ENCODE measurements around the gene ORC5. TPM values are rescaled to one million over a fixed set of nuclear protein-coding genes. Genes with fewer than 3 reads are reported as not detected.

ORC5 gene
- polyA plus RNA-seq, 1 experiment = 16.8 TPM

- TF ChIP-seq CTCF (IDR thresholded peaks at IDR 0.05; ENCODE audit: insufficient read depth, low read depth, low read length) = no peak
- ChIA-PET POLR2A (no interaction called here), CTCF (no interaction called here)
- no peaks in the 10 kb centered on the region; the same call in 1 of the 2 replicates for H3K27me3 ChIP-seq (ENCODE audit: control insufficient read depth, insufficient read depth, low read length)
- DNase-seq (ENCODE audit: low read depth) = no peak
- H3K4me3 ChIP-seq (ENCODE audit: low read depth, low read length) = no peak overlapping the region
- no peaks in the 10 kb centered on the region for H3K36me3 ChIP-seq (ENCODE audit: control insufficient read depth, insufficient read depth, low read length)
These were observed 95.2 kb downstream of the ORC5 start for GRCh38 chr7:104112623-104113022.

DNA sequence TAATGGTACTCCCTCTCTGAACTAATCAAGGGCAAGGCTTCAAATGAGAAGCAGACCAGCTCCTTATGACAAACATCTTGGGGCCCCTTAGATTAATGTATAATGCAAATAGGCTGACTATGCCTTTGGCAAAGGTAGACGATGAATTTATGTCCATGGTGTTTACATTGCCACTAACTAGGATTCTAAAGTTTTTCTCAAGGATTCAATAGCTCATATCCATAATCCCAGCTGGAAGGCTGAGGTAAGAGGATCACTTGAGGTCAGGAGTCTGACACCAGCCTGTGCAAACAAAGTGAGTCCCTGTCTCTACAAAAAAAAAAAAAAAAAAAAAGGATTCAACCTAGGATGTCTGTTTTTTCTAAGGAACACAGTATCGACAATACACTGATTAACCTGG is 96.5 kb downstream of the ORC5 start:
- Histone ChIP-seq H3K27me3 (ENCODE audit: control insufficient read depth, insufficient read depth, low read length) (no peaks in the 10 kb centered on the region; the same call in 1 of the 2 replicates), H3K4me3 (ENCODE audit: low read depth, low read length) (no peak overlapping the region), H3K36me3 (ENCODE audit: control insufficient read depth, insufficient read depth, low read length) (no peaks in the 10 kb centered on the region)
- CTCF ChIA-PET = interaction anchor here (1.3 to 1.7 kb wide), 2 partner anchors 45 to 313 kb away, joined by 4 read pairs; no protein-coding TSS in a partner anchor
- POLR2A ChIA-PET = no interaction called here
- no peak for TF ChIP-seq CTCF (IDR thresholded peaks at IDR 0.05; ENCODE audit: insufficient read depth, low read depth, low read length)
- DNase-seq (ENCODE audit: low read depth) = no peak

GRCh38 chr7:104106108-104106905 is 101.5 kb downstream of the ORC5 start:
- ChIA-PET POLR2A (no interaction called here), CTCF (interaction anchor here (0.8 to 1.4 kb wide), 3 partner anchors 50 to 63 kb away, joined by 3 read pairs; no protein-coding TSS in a partner anchor)
- TF ChIP-seq CTCF (IDR thresholded peaks at IDR 0.05; ENCODE audit: insufficient read depth, low read depth, low read length) = 0 out of 2 replicates have a peak, but pooled peaks have one; percentile 18
- Histone ChIP-seq H3K4me3 (ENCODE audit: low read depth, low read length) (no peak overlapping the region), H3K36me3 (ENCODE audit: control insufficient read depth, insufficient read depth, low read length) (no peaks in the 10 kb centered on the region), H3K27me3 (ENCODE audit: control insufficient read depth, insufficient read depth, low read length) (no peaks in the 10 kb centered on the region)
- DNase-seq (ENCODE audit: low read depth) = no peak

GRCh38 chr7:104098890-104099289 is 108.9 kb downstream of the ORC5 start:
- ChIA-PET CTCF (interaction anchor here (0.6 kb wide), 1 partner anchor 10 kb away, joined by 3 read pairs; no protein-coding TSS in a partner anchor), POLR2A (no interaction called here)

More at GRCh38 chr7:104098890-104099289, 108.9 kb downstream of the ORC5 start:
- TF ChIP-seq CTCF (IDR thresholded peaks at IDR 0.05; ENCODE audit: insufficient read depth, low read depth, low read length) = no peak
- DNase-seq (ENCODE audit: low read depth) = no peak
- H3K27me3 ChIP-seq (ENCODE audit: control insufficient read depth, insufficient read depth, low read length) = no peaks in the 10 kb centered on the region
- no peaks in the 10 kb centered on the region for H3K36me3 ChIP-seq (ENCODE audit: control insufficient read depth, insufficient read depth, low read length)
- H3K4me3 ChIP-seq (ENCODE audit: low read depth, low read length) = no peak overlapping the region

All from BJ (cell line).